HUES48 (cell line): ENCODE measurements around the gene AP1M1.

Experiments used
- H3K27ac ChIP-seq: one replicate; pipeline ENCODE4 v1.7.0; 2013; ENCODE audit warnings: low read depth, low read length, inconsistent platforms
- H3K27me3 ChIP-seq: 2 replicates; pipeline ENCODE4 v1.6.1; 2013; ENCODE audit warnings: mild to moderate bottlenecking, low read length; ENCODE audit not compliant: control insufficient read depth, insufficient read depth
- H3K36me3 ChIP-seq: 2 replicates; pipeline ENCODE4 v1.6.1; 2013; ENCODE audit warnings: low read length; ENCODE audit not compliant: control insufficient read depth, insufficient read depth
- H3K4me1 ChIP-seq: 2 replicates; pipeline ENCODE4 v1.6.1; 2013; ENCODE audit warnings: mild to moderate bottlenecking, low read length; ENCODE audit not compliant: control insufficient read depth, insufficient read depth
- H3K4me3 ChIP-seq: 2 replicates; pipeline ENCODE4 v1.5.1; 2013; ENCODE audit warnings: mild to moderate bottlenecking, low read depth, low read length
- H3K9ac ChIP-seq: 2 replicates; pipeline ENCODE4 v1.6.1; 2013; ENCODE audit warnings: mild to moderate bottlenecking, low read depth, low read length, moderate library complexity
- H3K9me3 ChIP-seq: 2 replicates; pipeline ENCODE4 v1.6.1; 2013; ENCODE audit warnings: low read length; ENCODE audit not compliant: control insufficient read depth, insufficient read depth

The AP1M1 gene

DNA sequence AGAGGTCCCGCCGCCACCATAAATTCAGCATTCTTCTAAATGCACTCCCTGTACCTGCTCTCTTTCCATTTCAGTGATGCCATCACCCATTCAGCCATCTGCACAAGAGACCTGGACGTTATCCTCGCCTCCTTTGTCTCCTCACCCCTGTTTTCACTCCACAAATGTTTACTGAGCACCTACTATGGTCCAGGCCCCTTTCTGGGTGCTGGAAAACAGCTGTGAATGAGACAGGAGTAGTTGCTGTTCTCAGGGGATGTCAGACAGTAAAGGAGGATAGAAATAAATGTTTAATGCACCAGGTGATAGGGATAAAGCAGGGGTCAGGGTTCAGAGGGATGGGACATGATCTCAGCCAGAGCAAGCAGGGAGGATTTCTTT lies 3.3 kb downstream of the AP1M1 start:
- H3K36me3 ChIP-seq = peaks cover 7% of the 10 kb centered on the region; the same call in 1 of the 2 replicates
- H3K27ac ChIP-seq = no peak overlapping the region
- H3K4me3 ChIP-seq = no peak overlapping the region
- no peaks in the 10 kb centered on the region for H3K27me3 ChIP-seq
- H3K9me3 ChIP-seq = no peaks in the 10 kb centered on the region
- 0 out of 2 replicates have a peak, but pooled peaks cover 5% of the 10 kb centered on the region for H3K4me1 ChIP-seq
- H3K9ac ChIP-seq = no peak overlapping the region; the same call in 1 of the 2 replicates

DNA sequence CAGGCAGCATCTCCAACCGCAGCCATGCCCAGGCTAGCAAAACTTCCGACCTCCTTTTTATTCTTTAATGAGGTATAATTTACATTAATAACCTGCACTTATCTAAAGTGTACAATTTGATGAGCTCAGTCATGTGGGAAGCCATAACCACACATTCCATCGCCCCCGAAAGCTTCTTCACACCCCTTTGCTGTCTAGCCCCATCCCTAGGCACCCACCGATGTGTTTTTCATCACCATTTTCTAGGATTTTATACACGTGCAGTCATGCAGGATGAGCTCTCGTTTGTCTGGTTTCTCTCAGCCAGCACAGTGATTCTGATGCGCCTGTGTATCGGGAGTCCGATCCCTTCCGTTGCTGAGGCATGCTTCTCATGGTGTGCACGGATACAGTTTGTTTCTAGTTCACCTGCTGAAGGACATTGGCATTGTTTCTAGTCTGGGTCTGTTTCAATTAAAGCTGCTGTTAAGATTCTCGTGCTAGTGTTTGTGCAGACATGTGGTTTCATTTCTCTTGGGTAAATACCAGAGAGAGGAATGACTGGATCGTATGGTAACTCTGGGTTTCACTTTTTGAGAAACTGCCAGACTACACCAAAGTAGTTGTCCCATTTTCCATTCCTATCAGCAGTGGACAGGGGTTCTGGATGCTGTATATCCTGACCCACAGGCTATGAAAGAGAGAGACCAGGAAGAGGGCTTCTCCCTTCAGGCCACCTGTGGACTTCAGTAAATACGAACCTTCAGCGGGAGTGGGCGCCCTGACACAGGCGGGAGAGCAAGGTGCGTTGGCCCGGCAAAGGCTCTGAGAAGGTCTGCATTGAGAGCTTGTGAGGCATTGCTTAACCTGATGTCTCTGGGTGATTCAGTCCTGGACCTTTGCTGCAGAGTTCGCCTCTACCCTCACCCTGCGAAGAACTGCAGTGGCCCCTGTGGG lies 4.9 kb downstream of the AP1M1 start:
- H3K4me1 ChIP-seq = no peaks in the 10 kb centered on the region
- H3K36me3 ChIP-seq = peaks cover 7% of the 10 kb centered on the region
- H3K4me3 ChIP-seq = no peak overlapping the region
- no peaks in the 10 kb centered on the region for H3K27me3 ChIP-seq
- H3K9me3 ChIP-seq = no peaks in the 10 kb centered on the region
- no peak overlapping the region for H3K27ac ChIP-seq
- H3K9ac ChIP-seq = no peak overlapping the region

DNA sequence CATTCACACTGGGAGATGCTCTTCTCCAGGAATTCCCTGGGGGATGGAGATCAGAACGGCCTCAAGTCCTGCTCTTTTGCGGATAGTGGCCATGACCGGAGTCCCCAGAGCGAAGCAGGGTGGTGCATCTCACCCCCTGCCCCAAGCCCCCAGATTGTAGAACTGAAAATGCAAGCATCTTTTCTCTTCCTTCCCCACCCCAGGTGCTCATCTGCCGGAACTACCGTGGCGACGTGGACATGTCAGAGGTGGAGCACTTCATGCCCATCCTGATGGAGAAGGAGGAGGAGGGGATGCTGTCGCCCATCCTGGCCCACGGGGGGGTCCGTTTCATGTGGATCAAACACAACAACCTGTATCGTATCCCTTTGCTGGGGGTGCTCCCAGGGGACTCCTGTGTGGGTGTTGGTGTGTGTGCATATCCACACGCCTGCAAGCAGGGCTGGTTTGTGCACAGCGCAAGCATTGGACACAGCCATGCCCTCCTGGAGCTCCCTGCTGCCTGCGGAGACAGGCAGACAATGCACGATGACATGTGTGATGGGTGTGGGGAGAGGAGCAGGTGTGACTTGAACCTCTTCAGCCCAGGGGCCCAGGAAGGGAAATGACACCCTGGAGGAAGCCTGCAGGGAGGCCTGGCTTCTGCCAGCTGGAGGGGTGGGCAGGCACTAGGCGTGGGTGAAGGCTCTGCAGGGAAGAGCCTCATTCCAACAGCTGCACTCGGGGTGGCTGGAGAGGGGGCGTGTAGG lies 5.7 kb downstream of the AP1M1 start:
- Histone ChIP-seq H3K27me3 (no peaks in the 10 kb centered on the region), H3K9me3 (no peaks in the 10 kb centered on the region), H3K4me3 (no peak overlapping the region), H3K9ac (no peak overlapping the region), H3K36me3 (peaks cover 13% of the 10 kb centered on the region), H3K4me1 (no peaks in the 10 kb centered on the region), H3K27ac (no peak overlapping the region)

DNA sequence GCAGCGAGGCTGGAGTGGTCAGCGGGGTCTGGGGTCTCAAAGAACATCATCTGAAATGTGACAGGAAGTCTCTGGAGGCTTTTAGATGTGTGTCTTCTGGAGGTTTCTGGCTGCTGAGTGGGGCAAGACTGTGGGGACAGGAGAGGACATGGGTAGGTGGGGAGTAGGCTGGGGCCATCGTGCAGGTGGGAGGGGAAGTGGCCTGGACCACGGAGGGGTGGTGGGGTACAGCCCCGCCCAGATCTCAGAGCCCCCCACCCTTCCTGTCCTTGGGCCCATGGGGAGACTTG lies 6.2 kb downstream of the AP1M1 start:
- no peak overlapping the region for H3K9ac ChIP-seq
- no peaks in the 10 kb centered on the region for H3K4me1 ChIP-seq
- no peak overlapping the region for H3K27ac ChIP-seq
- H3K36me3 ChIP-seq = peaks cover 16% of the 10 kb centered on the region
- no peaks in the 10 kb centered on the region for H3K9me3 ChIP-seq
- H3K4me3 ChIP-seq = no peak overlapping the region
- no peaks in the 10 kb centered on the region for H3K27me3 ChIP-seq

DNA sequence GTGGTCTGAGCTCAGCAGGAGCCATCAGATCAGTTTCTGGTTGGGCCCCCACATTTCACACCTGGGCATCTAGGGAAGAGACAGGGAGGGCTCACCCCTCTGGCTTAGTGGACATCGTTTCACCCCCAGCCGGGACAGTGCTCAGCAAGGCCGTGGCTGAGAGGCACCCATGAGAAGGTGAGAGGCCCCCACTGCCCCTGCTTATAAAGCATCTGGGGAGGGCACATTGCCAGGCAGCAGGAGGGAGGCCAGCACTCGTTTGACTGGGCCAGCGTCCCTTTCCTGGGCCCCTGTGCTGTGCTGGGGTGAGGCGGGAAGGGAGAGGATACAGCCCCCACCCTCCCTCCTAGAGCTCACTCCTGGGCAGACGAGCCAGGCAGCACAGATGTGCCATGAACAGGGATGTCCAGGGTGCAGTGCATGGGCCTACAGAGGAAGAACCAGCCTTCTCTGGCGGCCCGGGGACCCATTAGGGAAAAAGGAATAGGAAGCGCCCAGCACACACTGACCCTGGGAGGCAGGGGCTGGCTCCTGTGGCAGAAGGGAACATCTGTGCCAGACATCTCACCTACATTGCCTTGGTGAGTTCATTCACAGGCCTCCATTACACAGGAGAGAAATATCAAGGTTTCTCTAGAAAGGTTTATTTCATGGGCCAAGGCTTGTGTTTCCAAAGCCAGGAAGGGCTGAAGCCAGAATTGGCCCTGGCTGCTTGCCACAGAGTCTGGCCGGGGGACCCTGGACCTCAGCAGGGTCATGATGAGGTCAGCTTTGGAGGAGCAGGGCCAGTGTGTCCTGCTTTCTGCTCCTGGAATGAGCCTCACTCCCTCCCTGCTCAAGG lies 7.7 kb downstream of the AP1M1 start:
- H3K27ac ChIP-seq = no peak overlapping the region
- peaks cover 31% of the 10 kb centered on the region for H3K36me3 ChIP-seq
- no peaks in the 10 kb centered on the region for H3K4me1 ChIP-seq
- H3K4me3 ChIP-seq = no peak overlapping the region
- no peaks in the 10 kb centered on the region for H3K27me3 ChIP-seq
- no peak overlapping the region for H3K9ac ChIP-seq
- H3K9me3 ChIP-seq = no peaks in the 10 kb centered on the region

DNA sequence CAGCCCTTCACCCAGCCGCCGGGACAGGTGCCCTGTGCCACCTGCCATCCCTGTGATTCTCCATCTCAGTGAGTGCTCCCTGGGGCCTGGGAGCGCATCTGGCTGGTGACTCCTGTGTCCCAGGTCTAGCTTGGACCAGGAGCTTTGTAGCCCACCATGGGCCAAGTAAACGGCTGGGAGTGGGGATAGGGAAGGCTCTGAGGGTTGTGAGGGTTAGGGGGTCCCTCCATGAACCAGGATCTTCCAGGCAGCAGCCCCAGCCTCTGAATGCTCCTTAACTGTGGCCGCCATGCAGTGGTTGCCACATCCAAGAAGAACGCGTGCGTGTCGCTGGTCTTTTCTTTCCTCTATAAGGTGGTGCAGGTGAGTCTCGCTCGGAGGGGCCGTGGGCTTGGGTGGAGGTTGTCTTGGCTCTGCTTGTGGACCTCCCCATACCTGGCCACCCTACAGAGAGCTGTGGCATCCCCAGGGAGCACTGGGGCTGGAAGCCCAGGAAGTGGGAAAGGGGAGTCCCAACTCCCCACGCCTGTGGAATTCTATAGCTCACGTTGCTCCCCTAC lies 8.4 kb downstream of the AP1M1 start:
- Histone ChIP-seq H3K4me3 (no peak overlapping the region), H3K9me3 (no peaks in the 10 kb centered on the region), H3K4me1 (no peaks in the 10 kb centered on the region), H3K27ac (no peak overlapping the region), H3K9ac (no peak overlapping the region), H3K27me3 (no peaks in the 10 kb centered on the region), H3K36me3 (peaks cover 31% of the 10 kb centered on the region)

DNA sequence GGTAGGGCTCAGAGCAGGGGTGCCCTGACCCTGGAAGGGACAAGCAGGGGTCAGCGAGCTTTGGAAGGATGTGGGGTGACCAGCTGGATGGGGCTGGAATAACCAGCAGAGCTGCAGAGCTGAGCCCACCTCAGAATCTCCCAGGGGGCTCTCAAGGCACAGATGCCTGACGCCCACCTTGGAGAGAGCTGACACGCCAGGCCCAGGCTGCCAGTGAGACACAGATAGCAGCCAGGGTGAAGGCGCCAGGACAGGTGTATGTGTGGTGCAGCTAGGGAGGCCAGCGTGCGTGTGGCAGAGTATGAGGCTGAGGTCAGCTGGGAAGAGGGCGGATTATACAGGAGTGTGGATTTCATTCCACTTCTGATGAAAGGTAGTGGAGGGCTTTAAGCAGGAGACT lies 8.9 kb downstream of the AP1M1 start:
- Histone ChIP-seq H3K36me3 (peaks cover 31% of the 10 kb centered on the region), H3K9ac (no peak overlapping the region), H3K27ac (no peak overlapping the region)

DNA sequence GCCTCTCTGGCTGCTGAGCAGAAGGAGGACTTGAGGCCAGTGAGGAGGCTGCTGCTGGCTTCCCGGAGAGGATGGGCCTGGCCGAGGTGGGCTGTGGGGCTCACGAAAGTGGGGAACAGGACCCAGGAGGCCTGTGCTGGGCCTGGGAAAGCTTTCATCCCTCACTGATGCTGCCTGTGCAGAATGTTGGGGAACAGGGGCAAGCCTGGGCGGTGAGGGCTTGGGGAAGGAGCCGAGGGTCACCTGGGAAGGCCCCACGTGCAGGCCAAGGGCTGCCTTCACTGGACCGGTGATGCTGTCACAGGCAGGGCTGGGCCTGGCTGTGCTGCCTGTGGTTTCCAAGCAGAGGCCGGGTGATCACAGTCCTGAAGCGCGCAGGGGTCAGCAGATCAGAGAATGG lies 9.4 kb downstream of the AP1M1 start:
- H3K36me3 ChIP-seq = peaks cover 31% of the 10 kb centered on the region
- no peaks in the 10 kb centered on the region for H3K27me3 ChIP-seq
- H3K4me3 ChIP-seq = no peak overlapping the region
- no peak overlapping the region for H3K27ac ChIP-seq
- no peaks in the 10 kb centered on the region for H3K4me1 ChIP-seq
- no peak overlapping the region for H3K9ac ChIP-seq
- H3K9me3 ChIP-seq = no peaks in the 10 kb centered on the region

More for the DNA sequence above, 8.9 kb downstream of the AP1M1 start:
- no peaks in the 10 kb centered on the region for H3K4me1 ChIP-seq
- H3K27me3 ChIP-seq = no peaks in the 10 kb centered on the region
- no peak overlapping the region for H3K4me3 ChIP-seq
- H3K9me3 ChIP-seq = no peaks in the 10 kb centered on the region

DNA sequence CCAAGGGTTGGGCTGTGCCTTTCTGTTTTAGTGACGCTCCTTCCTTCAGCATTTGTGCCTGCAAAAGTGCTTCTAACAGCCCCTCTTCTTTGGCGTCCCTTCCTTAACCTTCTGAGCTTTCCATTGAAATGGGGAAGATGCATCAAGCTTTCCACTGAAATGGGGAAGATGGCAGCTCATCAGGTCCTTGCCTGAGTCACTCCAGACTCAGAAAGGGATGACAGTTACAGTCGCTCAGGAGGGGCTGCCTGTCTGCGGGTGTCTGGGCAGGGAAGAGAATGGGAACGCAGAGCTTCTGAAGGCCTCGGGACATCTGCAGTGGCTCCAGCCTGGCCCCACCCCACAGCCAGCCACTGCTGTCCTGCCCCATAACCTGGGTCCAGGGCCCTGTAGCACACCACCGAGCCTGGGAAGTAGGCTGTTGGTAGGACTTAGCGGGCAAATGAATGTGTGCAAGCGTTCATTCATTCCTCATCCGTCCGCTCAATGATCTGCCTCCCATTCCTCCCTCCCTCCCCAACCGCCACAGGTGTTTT lies 9.8 kb downstream of the AP1M1 start:
- H3K4me3 ChIP-seq = no peak overlapping the region
- H3K4me1 ChIP-seq = no peaks in the 10 kb centered on the region
- H3K9ac ChIP-seq = no peak overlapping the region
- peaks cover 31% of the 10 kb centered on the region for H3K36me3 ChIP-seq
- H3K9me3 ChIP-seq = no peaks in the 10 kb centered on the region
- H3K27me3 ChIP-seq = no peaks in the 10 kb centered on the region
- H3K27ac ChIP-seq = no peak overlapping the region

DNA sequence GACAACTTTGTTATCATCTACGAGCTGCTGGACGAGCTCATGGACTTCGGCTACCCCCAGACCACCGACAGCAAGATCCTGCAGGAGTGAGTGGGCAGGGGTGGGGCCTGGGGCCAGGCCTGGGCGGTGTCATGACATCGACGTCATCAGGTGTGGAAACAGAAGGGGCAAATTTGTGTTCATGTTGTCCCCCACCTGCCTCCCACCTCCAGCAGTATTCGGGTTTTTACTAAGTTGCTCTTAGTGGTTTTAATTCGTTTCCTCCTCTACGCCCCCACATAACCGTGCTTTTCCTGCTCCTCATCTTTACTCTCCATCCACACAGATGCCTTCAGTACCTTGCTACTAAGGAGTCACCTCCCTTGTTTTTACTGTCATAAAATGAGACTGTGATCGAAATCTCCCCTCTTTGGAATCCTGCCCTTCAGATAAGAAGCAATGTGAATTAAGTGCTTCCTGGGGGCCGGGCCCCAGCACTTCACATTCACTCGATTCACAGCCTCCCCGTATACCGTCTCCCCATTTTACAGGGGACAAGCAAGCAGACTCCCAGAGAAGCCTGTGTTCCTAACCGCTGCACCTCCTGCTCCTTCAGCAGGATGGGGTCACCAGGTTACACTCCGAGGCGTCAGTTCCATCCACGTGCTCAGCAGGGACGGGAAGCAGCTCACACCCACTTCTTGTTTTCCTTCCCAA lies 10.5 kb downstream of the AP1M1 start:
- Histone ChIP-seq H3K27ac (no peak overlapping the region), H3K27me3 (no peaks in the 10 kb centered on the region), H3K9ac (no peak overlapping the region), H3K4me3 (no peak overlapping the region), H3K9me3 (no peaks in the 10 kb centered on the region), H3K36me3 (peaks cover 28% of the 10 kb centered on the region), H3K4me1 (no peaks in the 10 kb centered on the region)
